Ovary (tissue), 3 donors: Measurements from ENCODE around the gene PRRT2.

Source experiments
- CTCF ChIP-seq, 3 donors: fragments of 450-650 bp in 2 of 3; fragments of 200-600 bp in 1 of 3; IDR thresholded peaks; one replicate each; pipeline versions ENCODE4 v1.5.1 to v1.8.0; 2016 to 2022; ENCODE audit warnings: antibody characterized with exemption in 3 of 3, mild to moderate bottlenecking in 1 of 3
- EP300 ChIP-seq: sonication (generic); formaldehyde crosslinking; IDR thresholded peaks from one replicate; pipeline ENCODE4 v1.6.1; 2017; ENCODE audit warnings: antibody characterized with exemption
- POLR2A ChIP-seq: fragments of 450-650 bp; IDR thresholded peaks from one replicate; pipeline ENCODE4 v1.6.1; 2017; ENCODE audit warnings: antibody characterized with exemption, mild to moderate bottlenecking, moderate library complexity
- donor health status: DM: no; HTN: no; CAD: no.

- TF ChIP-seq CTCF (IDR thresholded peaks at IDR 0.05) (no peak), POLR2A (no peak), EP300 (no peak)
These were observed 9.7 kb downstream of the PRRT2 start for GRCh38 chr16:29821643-29822115.
